Measurements from ENCODE around the gene MKX. TPM values are rescaled to one million over a fixed set of nuclear protein-coding genes. Genes with fewer than 3 reads are reported as not detected.

MKX gene
- total and polyA plus RNA-seq, 2 donors (not counting 1 experiment from before 2014, with no cell fraction given): not detected

GRCh38 chr10:27730041-27730440 is 15.6 kb downstream of the MKX start:
- H3K27ac Mint-ChIP-seq: no peak overlapping the region
- Histone ChIP-seq H3K9ac (ENCODE audit: low read length) (no peak overlapping the region), H3K9me3 (ENCODE audit: control extremely low read depth in 1 of 3, control insufficient read depth in 2 of 3, insufficient read depth in 1 of 3, low read length in 2 of 3) (no peaks in the 10 kb centered on the region), H4K20me1 (ENCODE audit: control insufficient read depth, insufficient read depth, low read length, poor library complexity, severe bottlenecking) (no peaks in the 10 kb centered on the region), H2AFZ (ENCODE audit: insufficient read depth, low read depth, low read length, poor library complexity, severe bottlenecking) (no peak overlapping the region), H3K27ac (ENCODE audit: low read length in 2 of 2) (no peak overlapping the region), H3K79me2 (ENCODE audit: control insufficient read depth, insufficient read depth, low read length) (no peaks in the 10 kb centered on the region), H3K27me3 (replicated peaks in 1 of 4; ENCODE audit: control extremely low read depth in 1 of 4, control insufficient read depth in 3 of 4, insufficient read depth in 4 of 4, low read length in 3 of 4) (peaks cover 0 to 4% (median 0%) of the 10 kb centered on the region in 4 experiments), H3K4me2 (replicated peaks; ENCODE audit: low read depth, low read length, poor library complexity, severe bottlenecking) (no peak overlapping the region), H3K4me3 (ENCODE audit: control extremely low read depth in 1 of 5, extremely low read depth in 1 of 5, insufficient read depth in 1 of 5, low read depth in 2 of 5, low read length in 4 of 5) (no peak overlapping the region), H3K4me1 (ENCODE audit: control insufficient read depth in 2 of 2, insufficient read depth in 2 of 2, low read length in 2 of 2) (no peaks in the 10 kb centered on the region), H3K36me3 (replicated peaks in 1 of 2; ENCODE audit: control extremely low read depth in 1 of 2, control insufficient read depth in 1 of 2, extremely low read depth in 1 of 2, insufficient read depth in 2 of 2, low read length in 1 of 2) (no peaks in the 10 kb centered on the region)
- TF ChIP-seq CTCF (IDR thresholded peaks at IDR 0.05) (no peak), EZH2 (IDR thresholded peaks at IDR 0.05; ENCODE audit: borderline replicate concordance, insufficient read depth, low read depth, low read length, poor library complexity, severe bottlenecking) (no peak)
- no peaks in the 10 kb centered on the region for H3K9me3 Mint-ChIP-seq (ENCODE audit: insufficient read depth)
- no CpG with 5 or more reads among the region's 1 CpG for WGBS (ENCODE audit: insufficient coverage)
- no peak overlapping the region for H3K4me3 Mint-ChIP-seq
- H3K27me3 Mint-ChIP-seq: peaks cover 21% of the 10 kb centered on the region
- DNase-seq (no peak), ATAC-seq (ENCODE audit: low read depth) (no peak)
- POLR2A ChIA-PET: no interaction called here
- CTCF ChIA-PET: no interaction called here
- intact Hi-C loops (cut with micrococcal nuclease): no loop called here
- H3K4me1 Mint-ChIP-seq: peaks cover under 1% of the 10 kb centered on the region

- DNase-seq (no peak), ATAC-seq (ENCODE audit: low read depth) (no peak)
- Mint-ChIP-seq H3K4me3 (no peak overlapping the region), H3K27me3 (peaks cover 17% of the 10 kb centered on the region), H3K9me3 (ENCODE audit: insufficient read depth) (no peaks in the 10 kb centered on the region), H3K4me1 (peaks cover 3% of the 10 kb centered on the region), H3K27ac (no peak overlapping the region)
- Histone ChIP-seq H3K36me3 (replicated peaks in 1 of 2; ENCODE audit: control extremely low read depth in 1 of 2, control insufficient read depth in 1 of 2, extremely low read depth in 1 of 2, insufficient read depth in 2 of 2, low read length in 1 of 2) (no peaks in the 10 kb centered on the region), H3K4me1 (ENCODE audit: control insufficient read depth in 2 of 2, insufficient read depth in 2 of 2, low read length in 2 of 2) (peaks cover 0 to 5% of the 10 kb centered on the region in 2 donors), H3K27ac (ENCODE audit: low read length in 2 of 2) (no peak overlapping the region), H3K79me2 (ENCODE audit: control insufficient read depth, insufficient read depth, low read length) (no peaks in the 10 kb centered on the region), H4K20me1 (ENCODE audit: control insufficient read depth, insufficient read depth, low read length, poor library complexity, severe bottlenecking) (no peaks in the 10 kb centered on the region), H3K4me3 (ENCODE audit: control extremely low read depth in 1 of 5, extremely low read depth in 1 of 5, insufficient read depth in 1 of 5, low read depth in 2 of 5, low read length in 4 of 5) (no peak overlapping the region), H3K9me3 (ENCODE audit: control extremely low read depth in 1 of 3, control insufficient read depth in 2 of 3, insufficient read depth in 1 of 3, low read length in 2 of 3) (no peaks in the 10 kb centered on the region), H3K9ac (ENCODE audit: low read length) (no peak overlapping the region), H3K27me3 (replicated peaks in 1 of 4; ENCODE audit: control extremely low read depth in 1 of 4, control insufficient read depth in 3 of 4, insufficient read depth in 4 of 4, low read length in 3 of 4) (no peaks in the 10 kb centered on the region), H3K4me2 (replicated peaks; ENCODE audit: low read depth, low read length, poor library complexity, severe bottlenecking) (no peak overlapping the region), H2AFZ (ENCODE audit: insufficient read depth, low read depth, low read length, poor library complexity, severe bottlenecking) (no peak overlapping the region)
- no peak for TF ChIP-seq CTCF (IDR thresholded peaks at IDR 0.05)
- TF ChIP-seq EZH2 (IDR thresholded peaks at IDR 0.05; ENCODE audit: borderline replicate concordance, insufficient read depth, low read depth, low read length, poor library complexity, severe bottlenecking): no peak
- CTCF ChIA-PET: no interaction called here
- POLR2A ChIA-PET: no interaction called here
- WGBS (ENCODE audit: insufficient coverage): no CpG with 5 or more reads among the region's 3 CpGs
- intact Hi-C loops (cut with micrococcal nuclease): no loop called here
Observed at GRCh38 chr10:27728338-27728737, 17.3 kb downstream of the MKX start.

Data from B cell (primary cell).